Common myeloid progenitor, CD34-positive (primary cell): Measurements from ENCODE around the gene GRXCR1.

ENCODE experiments used
- CTCF ChIA-PET: fragments of 350-600 bp; sonication (Branson Sonifier 250); formaldehyde crosslinking; loops from one replicate; lab custom pipeline; 2021; ENCODE audit warnings: antibody characterized with exemption; lab: Charles Lee
- POLR2A ChIA-PET: fragments of 350-600 bp; sonication (Branson Sonifier 250); formaldehyde crosslinking; loops from one replicate; lab custom pipeline; 2021; ENCODE audit warnings: antibody characterized with exemption; lab: Charles Lee
- DNase-seq, 3 donors: peaks; one replicate each; pipeline versions ENCODE4 v3.0.0 to v3.0.0-alpha.2; 2013
- H3K27ac ChIP-seq, 2 experiments: 1 replicate in 1 of 2; 2 replicates in 1 of 2; pipeline ENCODE4 v1.7.0; 2013; ENCODE audit warnings: inconsistent platforms in 2 of 2, low read length in 2 of 2, mild to moderate bottlenecking in 2 of 2, low read depth in 1 of 2, moderate library complexity in 1 of 2; ENCODE audit not compliant: severe bottlenecking in 2 of 2, insufficient read depth in 1 of 2, poor library complexity in 1 of 2
- H3K27me3 ChIP-seq, 5 experiments: replicated peaks in 2 of 5; 1 replicate in 3 of 5; 2 replicates in 2 of 5; pipeline versions ENCODE4 v1.6.1 to v1.7.0; 2013; ENCODE audit warnings: low read length in 4 of 5, mild to moderate bottlenecking in 2 of 5, moderate library complexity in 2 of 5, inconsistent platforms in 1 of 5; ENCODE audit not compliant: insufficient read depth in 5 of 5, control insufficient read depth in 4 of 5
- H3K36me3 ChIP-seq, 4 experiments: 1 replicate in 2 of 4; 2 replicates in 2 of 4; pipeline versions ENCODE4 v1.6.1 to v1.7.0; 2013; ENCODE audit warnings: low read length in 3 of 4, control low read depth in 1 of 4, mild to moderate bottlenecking in 1 of 4; ENCODE audit not compliant: control insufficient read depth in 4 of 4, insufficient read depth in 4 of 4
- H3K4me1 ChIP-seq, 4 experiments: 1 replicate in 3 of 4; 2 replicates in 1 of 4; pipeline versions ENCODE4 v1.6.1 to v1.7.1; 2013; ENCODE audit warnings: low read length in 3 of 4, mild to moderate bottlenecking in 3 of 4, control low read depth in 1 of 4, inconsistent platforms in 1 of 4, moderate library complexity in 1 of 4; ENCODE audit not compliant: control insufficient read depth in 4 of 4, insufficient read depth in 4 of 4; ENCODE audit errors: control extremely low read depth in 1 of 4
- H3K4me3 ChIP-seq, 7 experiments: 1 replicate in 4 of 7; 2 replicates in 3 of 7; pipeline versions ENCODE4 v1.5.1 to v1.7.0; 2013; ENCODE audit warnings: mild to moderate bottlenecking in 7 of 7, low read length in 6 of 7, moderate library complexity in 6 of 7, inconsistent platforms in 2 of 7, low read depth in 2 of 7, control low read depth in 1 of 7; ENCODE audit not compliant: insufficient read depth in 4 of 7, control insufficient read depth in 1 of 7; ENCODE audit errors: extremely low read depth in 1 of 7
- H3K9me3 ChIP-seq, 5 experiments: 1 replicate in 4 of 5; 2 replicates in 1 of 5; pipeline versions ENCODE4 v1.6.1 to v1.7.1; 2013; ENCODE audit warnings: low read length in 4 of 5, mild to moderate bottlenecking in 2 of 5, inconsistent platforms in 1 of 5, low read depth in 1 of 5, moderate library complexity in 1 of 5; ENCODE audit not compliant: control insufficient read depth in 4 of 5, insufficient read depth in 2 of 5; ENCODE audit errors: control extremely low read depth in 1 of 5
- WGBS: methylation state at CpG from one replicate; pipeline ENCODE4 v1.1.5; 2013; ENCODE audit not compliant: insufficient coverage; 5-methylcytosine and 5-hydroxymethylcytosine counted together

The GRXCR1 gene

DNA sequence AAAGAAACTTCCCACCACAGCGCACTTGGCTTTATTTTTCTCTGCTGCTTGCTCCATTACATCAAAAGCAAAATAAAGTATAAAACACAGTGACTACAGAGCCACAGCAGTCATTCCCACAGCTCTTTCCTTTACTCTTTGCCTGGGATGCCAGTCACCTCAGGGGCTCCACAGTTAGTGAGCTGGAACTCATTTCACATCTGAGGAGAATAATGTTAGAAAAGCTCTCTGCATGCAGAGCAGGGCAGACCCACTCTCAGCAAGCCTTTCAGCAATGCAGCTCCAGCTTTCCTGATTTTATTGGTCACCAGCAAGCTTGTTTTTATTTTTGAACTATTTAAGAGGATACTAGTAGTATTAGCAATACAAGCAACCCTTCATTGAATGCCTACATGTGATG, 13.8 kb downstream of the GRXCR1 start:
- Histone ChIP-seq H3K9me3 (no peaks in the 10 kb centered on the region), H3K27ac (no peak overlapping the region), H3K36me3 (no peaks in the 10 kb centered on the region), H3K4me1 (peaks cover 0 to 10% (median 3%) of the 10 kb centered on the region in 4 experiments), H3K4me3 (no peak overlapping the region), H3K27me3 (no peaks in the 10 kb centered on the region)
- WGBS = 100% methylated on average over 1 of the region's 1 CpG
- ChIA-PET CTCF (no interaction called here), POLR2A (no interaction called here)
- DNase-seq = no peak

DNA sequence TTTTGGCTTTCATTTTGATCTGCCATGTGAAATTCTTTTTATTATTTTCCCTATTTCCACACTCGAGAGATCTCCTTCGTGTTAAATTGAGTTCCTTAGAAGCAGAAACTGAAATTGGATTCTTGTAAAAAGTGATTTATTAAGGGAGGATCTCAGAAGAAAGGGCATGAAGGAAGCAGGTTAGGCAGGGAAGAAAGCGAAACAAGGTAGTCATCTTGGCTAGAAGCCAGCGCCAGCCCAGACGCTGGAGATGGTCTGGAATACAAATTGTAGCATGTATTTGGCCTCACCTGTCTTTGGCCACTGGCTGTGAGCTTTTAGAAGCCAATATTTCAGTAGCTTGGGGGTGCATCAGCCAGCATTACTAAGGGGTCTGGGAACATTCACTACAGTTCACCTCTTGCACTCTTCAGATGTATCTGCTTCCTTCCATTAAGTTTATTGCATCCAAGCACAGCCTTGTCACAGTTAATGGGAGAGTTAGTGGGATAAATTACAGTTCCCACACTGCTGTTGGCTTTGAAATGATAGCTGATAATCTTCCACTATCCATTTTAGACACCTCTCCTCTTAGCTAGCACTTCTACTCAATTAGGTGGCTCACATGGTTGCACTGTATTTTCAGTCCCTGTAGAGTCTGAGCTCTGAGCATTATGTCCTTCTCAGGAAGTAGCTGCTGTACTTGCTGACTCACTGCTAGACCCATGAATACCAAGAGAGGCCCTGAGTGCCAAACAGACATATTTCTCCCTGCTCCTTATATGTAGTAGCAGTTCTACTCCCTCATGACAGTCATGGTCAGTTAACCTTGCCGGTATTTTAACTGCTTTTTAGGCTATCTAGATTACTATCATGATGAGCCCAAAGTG, 14.6 kb downstream of the GRXCR1 start:
- H3K27me3 ChIP-seq = no peaks in the 10 kb centered on the region
- peaks cover 0 to 10% (median 3%) of the 10 kb centered on the region in 4 experiments for H3K4me1 ChIP-seq
- ChIA-PET CTCF (no interaction called here), POLR2A (no interaction called here)
- peak; percentile 8 to 67 (median 60) for DNase-seq
- H3K4me3 ChIP-seq = peak overlapping the region in 1 of 7 experiments; percentile 12
- no peaks in the 10 kb centered on the region for H3K36me3 ChIP-seq
- no peaks in the 10 kb centered on the region for H3K9me3 ChIP-seq
- H3K27ac ChIP-seq = no peak overlapping the region
- 35% methylated on average over 4 of the region's 6 CpGs for WGBS

DNA sequence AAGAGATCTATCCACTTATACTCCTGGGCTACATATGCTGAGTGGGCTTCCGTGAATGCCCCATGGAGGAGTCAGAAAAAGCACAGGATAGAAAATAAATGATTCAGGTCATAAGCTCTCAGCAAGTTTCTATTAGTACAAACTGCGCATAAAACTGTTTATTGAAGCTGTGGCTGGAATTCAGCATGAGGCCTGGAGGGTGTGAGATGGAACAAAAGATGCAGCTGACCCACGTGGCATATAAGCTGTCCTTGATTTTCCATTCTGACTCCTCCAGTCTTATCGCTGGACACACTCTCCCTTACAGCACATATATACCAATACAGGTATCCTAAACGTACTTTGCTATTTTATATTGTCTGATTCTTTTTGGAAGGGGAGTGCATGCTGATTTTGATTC, 17.9 kb downstream of the GRXCR1 start:
- no peak overlapping the region for H3K27ac ChIP-seq
- no peak overlapping the region for H3K4me3 ChIP-seq
- POLR2A ChIA-PET = no interaction called here
- no peaks in the 10 kb centered on the region for H3K36me3 ChIP-seq
- CTCF ChIA-PET = no interaction called here
- 95% methylated on average over 3 of the region's 5 CpGs for WGBS
- H3K4me1 ChIP-seq = peaks cover 0 to 10% (median 3%) of the 10 kb centered on the region in 4 experiments
- no peak for DNase-seq
- H3K9me3 ChIP-seq = no peaks in the 10 kb centered on the region
- no peaks in the 10 kb centered on the region for H3K27me3 ChIP-seq

DNA sequence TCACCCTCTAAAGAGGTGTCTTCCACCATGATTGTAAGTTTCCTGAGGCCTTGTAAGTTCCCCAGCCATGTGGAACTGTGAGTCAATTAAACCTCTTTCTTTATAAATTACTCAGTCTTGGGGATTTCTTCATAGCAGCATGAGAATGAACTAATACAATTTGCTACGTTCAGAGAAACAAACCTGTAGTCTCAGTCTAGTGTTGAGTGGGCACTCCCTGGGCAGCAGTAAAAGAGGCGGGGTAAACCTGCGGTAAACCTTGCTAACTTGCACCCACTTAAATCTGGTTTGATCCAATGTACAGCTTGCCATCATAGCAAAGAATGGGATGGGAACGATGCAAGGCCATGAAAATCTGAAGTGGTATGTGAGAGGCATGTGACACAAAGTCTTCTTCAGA, 22.4 kb downstream of the GRXCR1 start:
- H3K4me3 ChIP-seq = no peak overlapping the region
- no peaks in the 10 kb centered on the region for H3K36me3 ChIP-seq
- H3K9me3 ChIP-seq = no peaks in the 10 kb centered on the region
- DNase-seq = no peak
- H3K27me3 ChIP-seq = no peaks in the 10 kb centered on the region
- no peak overlapping the region for H3K27ac ChIP-seq
- WGBS = 100% methylated on average over 2 of the region's 4 CpGs
- ChIA-PET CTCF (no interaction called here), POLR2A (no interaction called here)
- no peaks in the 10 kb centered on the region for H3K4me1 ChIP-seq

DNA sequence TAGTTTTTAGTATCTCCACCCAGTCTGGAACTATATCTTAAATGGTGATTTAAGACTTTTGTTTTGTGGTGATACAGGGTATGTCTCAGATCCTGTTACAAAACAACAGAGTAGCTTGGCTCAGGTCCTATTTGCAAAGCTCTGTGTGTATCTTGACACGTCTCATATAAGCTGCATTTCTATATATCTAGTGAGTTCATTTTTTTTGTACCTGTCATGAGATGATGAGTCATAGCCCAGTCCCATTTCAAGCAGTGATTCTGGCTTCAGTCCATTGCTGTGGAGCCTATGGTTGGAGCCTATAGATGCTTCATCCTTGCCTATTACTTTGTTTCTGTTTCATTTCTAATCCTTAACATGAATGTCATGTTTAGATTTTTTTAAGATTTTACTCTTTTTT, 23.0 kb downstream of the GRXCR1 start:
- ChIA-PET POLR2A (no interaction called here), CTCF (no interaction called here)
- H3K27ac ChIP-seq = no peak overlapping the region
- no peak for DNase-seq
- no peak overlapping the region for H3K4me3 ChIP-seq
- WGBS = no CpG with 5 or more reads among the region's 1 CpG
- H3K4me1 ChIP-seq = no peaks in the 10 kb centered on the region
- no peaks in the 10 kb centered on the region for H3K36me3 ChIP-seq
- no peaks in the 10 kb centered on the region for H3K27me3 ChIP-seq
- H3K9me3 ChIP-seq = no peaks in the 10 kb centered on the region

DNA sequence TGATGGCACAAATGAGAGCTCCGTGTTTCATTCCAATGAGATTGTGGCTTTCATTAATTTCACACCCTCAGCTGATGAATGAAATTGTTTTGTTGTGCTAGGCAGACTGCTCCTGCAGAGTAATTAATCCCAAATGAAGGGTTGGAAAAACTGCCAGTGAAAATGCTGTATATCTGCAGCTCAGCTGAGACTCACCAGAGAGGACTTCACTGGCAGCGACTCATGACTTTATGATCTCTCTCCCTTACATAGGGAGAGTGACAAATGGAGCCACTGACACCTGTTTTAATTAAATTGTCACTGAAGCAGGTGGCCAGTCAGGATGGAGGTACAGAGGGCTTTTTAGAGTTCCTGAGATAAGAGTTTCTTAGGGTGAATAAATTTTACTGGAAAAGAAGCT, 24.8 kb downstream of the GRXCR1 start:
- no peak for DNase-seq
- Histone ChIP-seq H3K4me3 (no peak overlapping the region), H3K4me1 (no peaks in the 10 kb centered on the region), H3K27me3 (no peaks in the 10 kb centered on the region), H3K27ac (no peak overlapping the region), H3K36me3 (no peaks in the 10 kb centered on the region), H3K9me3 (no peaks in the 10 kb centered on the region)
- WGBS = 86% methylated on average over 1 of the region's 2 CpGs
- POLR2A ChIA-PET = no interaction called here
- CTCF ChIA-PET = no interaction called here

DNA sequence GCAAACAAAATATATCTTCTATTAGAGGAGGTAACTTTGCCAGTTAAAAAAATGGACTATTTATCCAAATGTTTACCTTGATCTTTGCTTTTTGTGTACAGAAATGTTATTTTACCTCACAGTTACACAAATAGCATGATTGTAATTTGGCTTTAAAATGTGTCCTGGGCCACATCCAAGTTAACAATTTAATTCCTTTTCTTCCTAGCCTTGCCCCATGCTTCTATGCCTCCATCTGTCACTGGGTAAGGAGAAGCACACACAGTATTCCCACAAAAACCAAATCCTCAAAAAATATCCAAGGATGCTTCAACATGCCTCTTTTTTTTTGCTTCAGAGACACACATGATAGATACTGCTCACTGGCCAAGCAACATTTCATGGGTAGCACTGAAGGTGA, 30.9 kb downstream of the GRXCR1 start:
- Histone ChIP-seq H3K9me3 (peaks cover 0 to 3% (median 0%) of the 10 kb centered on the region in 5 experiments), H3K36me3 (no peaks in the 10 kb centered on the region), H3K27me3 (peaks cover 0 to 2% (median 0%) of the 10 kb centered on the region in 5 experiments), H3K4me3 (no peak overlapping the region), H3K27ac (no peak overlapping the region), H3K4me1 (no peaks in the 10 kb centered on the region)
- DNase-seq = no peak
- ChIA-PET POLR2A (no interaction called here), CTCF (no interaction called here)
